Activated CD8-positive, alpha-beta memory T cell treated with anti-CD3 and anti-CD28 coated beads for 1 hour (primary cell): ENCODE measurements around the gene TLE5.
"Not testable (repeated sequence)": the region's sequence is repeated elsewhere in the genome, so short reads cannot be mapped to it uniquely, and the experiment has no call there.

Source experiments
- DNase-seq, 2 donors: peaks; one replicate each; pipeline ENCODE4 v3.0.0-alpha.2; 2020; ENCODE audit warnings: low read depth in 1 of 2; ENCODE audit errors: extremely low read depth in 1 of 2

TLE5 gene

GRCh38 chr19:3096902-3097326 is 34.6 kb upstream of the TLE5 start:
- no peak for DNase-seq

GRCh38 chr19:3096267-3096901 is 34.1 kb upstream of the TLE5 start:
- no peak for DNase-seq

GRCh38 chr19:3095441-3096191 is 33.3 kb upstream of the TLE5 start:
- DNase-seq = peak in 1 of 2 donors; percentile 60

- DNase-seq = no peak
Observed at GRCh38 chr19:3094601-3095440, 32.5 kb upstream of the TLE5 start.

- DNase-seq = not testable (repeated sequence)
Observed at GRCh38 chr19:3089299-3089855, 27.1 kb upstream of the TLE5 start.

GRCh38 chr19:3087769-3088168 is 25.5 kb upstream of the TLE5 start:
- DNase-seq = no peak

GRCh38 chr19:3084943-3085342 is 22.6 kb upstream of the TLE5 start:
- DNase-seq = no peak

- no peak for DNase-seq
Observed at GRCh38 chr19:3083964-3084363, 21.7 kb upstream of the TLE5 start.

GRCh38 chr19:3082331-3082730 is 20.0 kb upstream of the TLE5 start:
- DNase-seq = no peak

GRCh38 chr19:3080286-3080685 is 18.0 kb upstream of the TLE5 start:
- no peak for DNase-seq

GRCh38 chr19:3079578-3079977 is 17.3 kb upstream of the TLE5 start:
- no peak for DNase-seq

- peak in 1 of 2 donors; percentile 67 for DNase-seq
Observed at GRCh38 chr19:3075605-3076431, 13.5 kb upstream of the TLE5 start.

- no peak for DNase-seq
Observed at GRCh38 chr19:3073931-3074595, 11.8 kb upstream of the TLE5 start.

- DNase-seq = no peak
Observed at GRCh38 chr19:3073159-3073563, 10.9 kb upstream of the TLE5 start.

GRCh38 chr19:3071768-3072167 is 9.5 kb upstream of the TLE5 start:
- DNase-seq = no peak

GRCh38 chr19:3068071-3068470 is 5.8 kb upstream of the TLE5 start:
- no peak for DNase-seq

GRCh38 chr19:3067563-3067962 is 5.3 kb upstream of the TLE5 start:
- no peak for DNase-seq

- no peak for DNase-seq
Observed at GRCh38 chr19:3066482-3067049, 4.3 kb upstream of the TLE5 start.

- no peak for DNase-seq
Observed at GRCh38 chr19:3065675-3066357, 3.5 kb upstream of the TLE5 start.
